ENCODE results near the gene KCNH3. TPM values are rescaled to one million over a fixed set of nuclear protein-coding genes. Genes with fewer than 3 reads are reported as not detected.

The KCNH3 gene
- total RNA-seq, 2 donors from 2014 or later: 1.3 to 1.6 TPM

DNA sequence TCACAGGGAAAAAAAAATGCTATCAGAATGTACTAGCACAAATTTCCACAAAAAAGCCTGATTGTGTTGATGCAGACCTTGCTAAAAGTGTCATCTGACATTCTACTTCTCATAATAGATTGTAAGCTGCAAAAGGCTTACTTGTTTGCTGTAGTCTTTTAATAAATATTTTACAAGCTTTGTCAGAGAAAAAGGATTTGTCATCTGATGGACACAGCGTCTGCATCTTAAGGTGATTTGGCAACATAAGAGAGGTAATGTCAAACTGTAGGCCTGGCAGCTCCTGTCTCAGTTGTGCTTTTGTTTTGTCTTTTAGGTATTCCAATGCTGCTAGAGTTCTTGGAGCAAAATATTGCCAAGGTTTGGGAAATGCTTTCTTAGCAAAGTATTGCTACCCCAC, 26.3 kb upstream of the KCNH3 start:
- intact Hi-C loops (cut with DNase I): no loop called here

DNA sequence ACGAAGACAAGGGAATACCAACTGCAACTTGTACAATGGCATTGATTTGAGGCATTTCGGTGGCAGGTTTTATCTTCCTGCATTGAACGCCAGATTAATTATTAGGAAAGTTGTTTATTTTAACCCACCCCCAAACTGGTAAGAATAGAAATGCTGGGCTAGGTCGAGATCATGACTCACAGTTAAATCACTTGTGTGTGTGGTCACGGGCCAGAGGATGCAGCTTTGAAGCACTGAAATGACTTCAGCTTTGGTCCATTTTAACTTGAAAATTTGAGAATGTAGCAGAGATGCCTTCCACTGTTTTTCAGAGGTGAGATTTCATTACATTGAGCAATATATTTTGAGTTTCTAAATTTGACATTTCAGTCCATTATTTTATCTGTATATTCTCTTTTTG, 23.6 kb upstream of the KCNH3 start:
- intact Hi-C loops (cut with DNase I): no loop called here
- H3K36me3 ChIP-seq (replicated peaks in 1 of 2; ENCODE audit: insufficient read depth in 1 of 2, low read depth in 2 of 2): no peaks in the 10 kb centered on the region
- 48 to 54% methylated on average over 5 of the region's 5 CpGs for WGBS, 2 donors
- H3K4me3 ChIP-seq: no peak overlapping the region
- TF ChIP-seq POLR2A (IDR thresholded peaks at IDR 0.05): no peak
- TF ChIP-seq, protein P1, sequence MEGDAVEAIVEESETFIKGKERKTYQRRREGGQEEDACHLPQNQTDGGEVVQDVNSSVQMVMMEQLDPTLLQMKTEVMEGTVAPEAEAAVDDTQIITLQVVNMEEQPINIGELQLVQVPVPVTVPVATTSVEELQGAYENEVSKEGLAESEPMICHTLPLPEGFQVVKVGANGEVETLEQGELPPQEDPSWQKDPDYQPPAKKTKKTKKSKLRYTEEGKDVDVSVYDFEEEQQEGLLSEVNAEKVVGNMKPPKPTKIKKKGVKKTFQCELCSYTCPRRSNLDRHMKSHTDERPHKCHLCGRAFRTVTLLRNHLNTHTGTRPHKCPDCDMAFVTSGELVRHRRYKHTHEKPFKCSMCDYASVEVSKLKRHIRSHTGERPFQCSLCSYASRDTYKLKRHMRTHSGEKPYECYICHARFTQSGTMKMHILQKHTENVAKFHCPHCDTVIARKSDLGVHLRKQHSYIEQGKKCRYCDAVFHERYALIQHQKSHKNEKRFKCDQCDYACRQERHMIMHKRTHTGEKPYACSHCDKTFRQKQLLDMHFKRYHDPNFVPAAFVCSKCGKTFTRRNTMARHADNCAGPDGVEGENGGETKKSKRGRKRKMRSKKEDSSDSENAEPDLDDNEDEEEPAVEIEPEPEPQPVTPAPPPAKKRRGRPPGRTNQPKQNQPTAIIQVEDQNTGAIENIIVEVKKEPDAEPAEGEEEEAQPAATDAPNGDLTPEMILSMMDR (IDR thresholded peaks at IDR 0.05): no peak
- no peaks in the 10 kb centered on the region for H3K27me3 ChIP-seq
- ATAC-seq (no peak), DNase-seq (no peak)
- no peak overlapping the region for H3K27ac ChIP-seq
- H3K9me3 ChIP-seq: no peaks in the 10 kb centered on the region
- no peaks in the 10 kb centered on the region for H3K4me1 ChIP-seq

More for the DNA sequence above, 26.3 kb upstream of the KCNH3 start:
- TF ChIP-seq POLR2A (IDR thresholded peaks at IDR 0.05): no peak
- TF ChIP-seq, protein P1 (IDR thresholded peaks at IDR 0.05): no peak
- no peak overlapping the region for H3K27ac ChIP-seq
- no peaks in the 10 kb centered on the region for H3K27me3 ChIP-seq
- DNase-seq (no peak), ATAC-seq (no peak)
- no peaks in the 10 kb centered on the region for H3K36me3 ChIP-seq (replicated peaks in 1 of 2; ENCODE audit: insufficient read depth in 1 of 2, low read depth in 2 of 2)
- H3K9me3 ChIP-seq: no peaks in the 10 kb centered on the region
- no peaks in the 10 kb centered on the region for H3K4me1 ChIP-seq
- H3K4me3 ChIP-seq: no peak overlapping the region
- WGBS, 2 donors: 65 to 67% methylated on average over 1 of the region's 1 CpG

DNA sequence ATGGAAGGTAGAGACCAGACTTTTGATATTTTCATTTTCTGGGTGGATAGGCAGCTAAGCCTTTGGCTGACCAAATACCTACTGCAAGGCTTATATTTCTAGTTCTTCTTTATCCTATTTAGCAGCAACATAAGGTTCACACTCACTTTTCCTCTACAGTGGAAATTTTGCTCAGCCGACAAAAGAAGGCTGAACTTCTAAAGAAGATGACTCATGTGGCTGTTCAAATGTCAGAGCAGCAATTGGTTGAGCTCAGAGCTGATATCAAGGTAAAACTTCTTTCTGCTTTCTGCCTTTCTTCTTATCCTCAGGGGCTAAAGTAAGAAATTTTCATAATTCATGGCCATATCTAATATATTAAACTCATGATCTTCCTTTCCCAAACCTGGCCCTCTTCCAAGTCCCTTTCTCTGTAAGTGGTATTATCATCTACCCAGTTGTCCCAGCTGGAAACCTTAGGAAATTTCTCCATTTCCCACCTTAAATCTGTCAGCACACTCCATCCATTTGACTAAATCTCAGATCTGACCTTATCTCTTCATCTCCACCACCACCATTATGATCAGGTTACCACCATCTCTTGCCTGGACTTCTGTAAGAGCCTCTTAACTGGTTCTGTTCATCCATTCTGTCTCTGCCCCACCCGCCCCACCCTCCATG, 19.8 kb upstream of the KCNH3 start:
- H3K27ac ChIP-seq: no peak overlapping the region
- no peak for DNase-seq
- intact Hi-C loops (cut with DNase I): no loop called here
- WGBS, 2 donors: 82 to 92% methylated on average over 2 of the region's 2 CpGs
- TF ChIP-seq, protein P1 (IDR thresholded peaks at IDR 0.05): no peak
- TF ChIP-seq POLR2A (IDR thresholded peaks at IDR 0.05): no peak
- no peak for ATAC-seq
- no peak overlapping the region for H3K4me3 ChIP-seq
- H3K36me3 ChIP-seq (replicated peaks in 1 of 2; ENCODE audit: insufficient read depth in 1 of 2, low read depth in 2 of 2): no peaks in the 10 kb centered on the region
- H3K4me1 ChIP-seq: no peaks in the 10 kb centered on the region
- H3K27me3 ChIP-seq: no peaks in the 10 kb centered on the region
- H3K9me3 ChIP-seq: no peaks in the 10 kb centered on the region

DNA sequence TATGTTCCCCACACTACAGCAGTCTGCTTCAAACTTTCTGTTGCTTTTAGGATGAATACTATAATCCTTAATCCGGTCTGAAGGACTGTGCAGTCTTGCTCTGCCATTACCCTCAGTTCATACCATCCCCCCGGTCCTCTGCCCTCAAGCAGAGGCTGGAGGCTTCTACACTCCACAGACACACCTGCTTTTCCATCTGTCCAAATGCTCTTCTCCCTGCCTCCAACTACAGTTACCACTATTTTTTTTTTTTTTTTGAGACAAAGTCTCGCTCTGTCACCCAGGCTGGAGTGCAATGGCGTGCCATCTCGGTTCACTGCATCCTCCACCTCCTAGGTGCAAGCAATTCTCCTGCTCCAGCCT, 19.3 kb upstream of the KCNH3 start:
- DNase-seq (no peak), ATAC-seq (no peak)
- Histone ChIP-seq H3K36me3 (replicated peaks in 1 of 2; ENCODE audit: insufficient read depth in 1 of 2, low read depth in 2 of 2) (no peaks in the 10 kb centered on the region), H3K4me3 (no peak overlapping the region), H3K27me3 (no peaks in the 10 kb centered on the region), H3K9me3 (no peaks in the 10 kb centered on the region), H3K27ac (no peak overlapping the region), H3K4me1 (peaks cover under 1% of the 10 kb centered on the region)
- intact Hi-C loops (cut with DNase I): no loop called here
- WGBS, 2 donors: 96% methylated on average over 5 of the region's 5 CpGs
- TF ChIP-seq, protein P1 (IDR thresholded peaks at IDR 0.05): no peak
- no peak for TF ChIP-seq POLR2A (IDR thresholded peaks at IDR 0.05)

DNA sequence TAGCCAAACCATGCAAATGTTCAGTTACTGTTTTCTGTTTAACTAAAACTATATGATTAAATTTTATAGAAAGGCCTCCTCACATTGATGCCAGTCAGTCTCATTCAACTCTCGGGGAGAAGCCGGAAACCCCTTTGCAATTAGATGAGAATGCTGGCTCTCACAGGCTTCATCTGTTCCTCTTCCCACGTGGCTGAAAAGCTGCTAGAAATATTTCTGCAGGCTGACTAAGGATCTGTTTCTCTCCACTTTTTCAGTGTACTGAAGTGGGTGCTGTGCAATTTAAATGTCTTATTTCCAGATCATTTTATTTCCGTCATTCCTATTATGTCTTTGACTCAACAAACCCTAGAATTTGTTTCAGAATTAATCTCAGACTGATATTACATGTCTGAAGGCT, 17.4 kb upstream of the KCNH3 start:
- Histone ChIP-seq H3K27ac (no peak overlapping the region), H3K4me1 (peaks cover 10% of the 10 kb centered on the region), H3K27me3 (no peaks in the 10 kb centered on the region), H3K4me3 (no peak overlapping the region), H3K9me3 (no peaks in the 10 kb centered on the region), H3K36me3 (replicated peaks in 1 of 2; ENCODE audit: insufficient read depth in 1 of 2, low read depth in 2 of 2) (no peaks in the 10 kb centered on the region)
- intact Hi-C loops (cut with DNase I): no loop called here
- TF ChIP-seq, protein P1 (IDR thresholded peaks at IDR 0.05): no peak
- TF ChIP-seq POLR2A (IDR thresholded peaks at IDR 0.05): no peak
- ATAC-seq: no peak
- 67 to 74% methylated on average over 4 of the region's 4 CpGs for WGBS, 2 donors
- DNase-seq: no peak
